GM21576 (cell line): ENCODE measurements around the gene CFAP46.
A peak's percentile ranks its signal among the peaks of the same experiment; 100 is the strongest.
"Not testable (repeated sequence)": the region's sequence is repeated elsewhere in the genome, so short reads cannot be mapped to it uniquely, and the experiment has no call there.

Experiments used
- ATAC-seq: cut with Tn5 transposase; IDR thresholded peaks from one replicate; pipeline ENCODE4 v1.9.1; 2021; ENCODE audit warnings: mild to moderate bottlenecking, moderate library complexity; ENCODE audit not compliant: unreplicated experiment

Gene CFAP46

DNA sequence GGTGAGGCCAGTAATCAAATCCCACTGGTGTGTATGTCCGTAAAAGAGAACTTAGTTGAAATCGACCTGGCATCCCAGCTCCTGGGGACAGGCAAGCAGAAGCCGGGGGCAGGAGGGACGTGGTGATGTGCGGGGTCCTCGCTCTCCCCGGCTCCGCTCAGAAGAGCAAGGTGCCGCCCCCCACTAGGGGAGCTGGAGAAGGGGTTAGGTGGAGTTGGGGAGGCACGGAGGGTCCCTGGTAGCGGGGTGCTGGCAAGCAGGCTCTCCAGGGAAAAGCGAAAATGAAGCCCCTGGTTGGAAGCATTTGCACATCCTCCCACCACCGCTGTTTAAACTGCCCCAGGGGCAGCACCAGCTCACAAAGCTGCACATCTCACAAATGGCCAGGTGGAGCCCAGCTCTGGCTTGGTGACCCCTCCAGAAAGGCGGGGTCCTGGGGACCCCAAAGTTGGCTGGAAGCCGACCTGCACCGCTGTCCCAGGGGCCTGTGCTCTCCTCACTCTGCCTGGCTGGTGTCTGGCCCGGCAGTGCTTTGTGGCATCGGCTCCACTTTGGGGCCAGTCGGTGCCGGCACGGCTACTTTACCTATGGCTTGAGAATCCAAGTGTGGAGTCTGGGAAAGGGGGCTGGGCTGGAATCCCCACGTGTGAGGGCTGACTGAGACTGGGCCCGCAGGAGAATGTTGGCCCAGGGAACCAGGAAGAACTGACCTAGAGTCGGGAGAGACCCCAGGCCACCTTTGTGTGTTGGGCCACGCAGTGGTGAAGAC lies 2.9 kb upstream of the CFAP46 start:
- ATAC-seq, result no peak

DNA sequence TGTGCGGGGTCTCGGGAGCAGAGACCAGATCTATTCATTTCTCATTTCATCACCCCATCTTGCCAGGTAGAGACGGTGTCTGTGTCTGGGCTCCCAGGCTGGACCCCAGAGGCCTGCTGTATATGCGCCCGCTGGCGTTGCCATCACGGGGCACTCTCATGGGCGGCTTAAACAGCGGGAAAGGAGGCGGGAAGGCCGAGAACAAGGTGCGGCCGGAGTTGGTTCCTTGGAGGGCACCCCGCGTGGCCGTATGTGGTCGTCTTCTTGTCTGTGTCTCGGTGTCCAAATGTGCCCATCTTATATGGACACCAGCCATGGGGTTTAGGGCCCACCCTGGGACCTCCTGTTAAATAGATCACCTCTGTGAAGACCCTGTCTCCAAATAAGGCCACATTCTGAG lies 2.1 kb upstream of the CFAP46 start:
- no peak for ATAC-seq

DNA sequence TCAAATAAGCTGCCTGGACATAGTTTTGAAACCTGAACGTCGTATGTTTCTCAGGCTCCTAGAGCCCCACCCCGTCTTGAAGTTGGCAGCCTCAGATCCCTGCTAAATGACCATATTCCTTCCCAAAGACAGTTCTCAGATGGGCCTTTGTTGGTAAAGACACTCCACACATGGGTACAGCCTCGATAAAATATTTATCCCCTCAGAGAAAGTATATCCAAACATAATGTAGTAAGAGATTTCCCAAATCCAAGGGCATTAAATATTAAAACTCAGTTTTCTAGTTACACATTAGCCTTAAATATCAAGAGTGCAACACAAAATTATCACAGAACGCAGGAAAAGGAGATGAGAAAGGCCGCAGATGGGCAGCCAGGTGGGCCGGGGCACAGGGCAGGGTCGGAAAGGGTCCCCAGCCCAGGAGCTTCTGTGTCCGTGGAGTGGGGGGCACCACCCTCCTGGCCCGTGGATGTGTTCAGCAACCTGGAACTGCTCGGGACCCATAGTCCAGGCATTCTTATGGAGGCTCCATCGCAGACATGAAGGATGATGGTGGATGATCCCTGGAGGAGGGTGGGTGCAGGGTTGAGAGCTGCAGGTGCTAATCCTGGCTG lies 1.5 kb upstream of the CFAP46 start:
- no peak for ATAC-seq

DNA sequence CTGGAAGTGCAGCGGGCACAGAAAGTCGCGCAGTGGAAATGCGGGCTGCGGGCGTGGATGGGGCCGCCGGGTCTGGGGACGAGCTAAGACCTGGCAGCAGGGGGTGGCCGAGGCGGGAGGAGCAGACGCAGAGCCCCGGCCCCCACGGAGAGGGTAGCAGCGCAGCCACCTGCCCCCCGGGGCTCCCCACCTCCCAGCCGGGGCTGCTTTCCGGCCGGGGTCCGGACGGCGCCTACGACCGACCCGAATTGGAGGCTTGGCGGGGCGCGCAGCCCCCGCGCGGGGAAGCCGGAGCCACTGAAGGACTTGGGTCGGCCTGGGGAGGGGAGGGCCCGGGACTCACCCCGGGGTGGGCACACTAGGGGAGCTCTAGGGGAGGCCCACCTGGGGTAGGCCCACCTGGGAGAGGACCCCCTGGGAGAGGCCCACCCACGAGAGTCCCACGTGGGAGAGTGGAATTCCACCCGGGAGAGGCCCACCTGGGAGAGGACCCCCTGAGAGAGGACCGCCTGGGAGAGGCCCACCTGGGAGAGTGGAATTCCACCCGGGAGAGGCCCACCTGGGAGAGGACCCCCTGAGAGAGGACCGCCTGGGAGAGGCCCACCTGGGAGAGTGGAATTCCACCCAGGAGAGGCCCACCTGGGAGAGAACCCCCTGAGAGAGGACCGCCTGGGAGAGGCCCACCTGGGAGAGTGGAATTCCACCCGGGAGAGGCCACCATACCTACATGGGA lies 854 bp upstream of the CFAP46 start:
- ATAC-seq, result no peak

DNA sequence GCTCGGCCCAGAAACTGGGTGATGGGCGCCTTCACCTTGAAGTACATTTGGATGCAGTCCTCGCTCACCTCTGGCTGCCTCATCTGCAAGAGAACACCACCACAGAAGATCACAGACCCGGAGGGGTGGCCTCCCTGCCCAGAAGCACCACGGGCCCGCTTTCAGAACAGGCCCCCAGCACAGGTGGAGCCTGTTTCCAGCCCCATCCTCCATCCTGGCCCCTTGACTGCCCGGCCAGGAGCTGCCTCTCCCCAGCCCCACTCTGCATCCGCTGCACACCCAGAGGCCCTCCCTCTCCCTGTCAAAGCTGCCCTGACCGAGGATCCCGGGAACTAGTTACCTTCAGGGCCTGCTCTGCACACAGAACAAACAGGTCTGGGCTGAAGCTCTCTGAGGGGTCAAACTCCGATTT lies 724 bp downstream of the CFAP46 start:
- no peak for ATAC-seq

DNA sequence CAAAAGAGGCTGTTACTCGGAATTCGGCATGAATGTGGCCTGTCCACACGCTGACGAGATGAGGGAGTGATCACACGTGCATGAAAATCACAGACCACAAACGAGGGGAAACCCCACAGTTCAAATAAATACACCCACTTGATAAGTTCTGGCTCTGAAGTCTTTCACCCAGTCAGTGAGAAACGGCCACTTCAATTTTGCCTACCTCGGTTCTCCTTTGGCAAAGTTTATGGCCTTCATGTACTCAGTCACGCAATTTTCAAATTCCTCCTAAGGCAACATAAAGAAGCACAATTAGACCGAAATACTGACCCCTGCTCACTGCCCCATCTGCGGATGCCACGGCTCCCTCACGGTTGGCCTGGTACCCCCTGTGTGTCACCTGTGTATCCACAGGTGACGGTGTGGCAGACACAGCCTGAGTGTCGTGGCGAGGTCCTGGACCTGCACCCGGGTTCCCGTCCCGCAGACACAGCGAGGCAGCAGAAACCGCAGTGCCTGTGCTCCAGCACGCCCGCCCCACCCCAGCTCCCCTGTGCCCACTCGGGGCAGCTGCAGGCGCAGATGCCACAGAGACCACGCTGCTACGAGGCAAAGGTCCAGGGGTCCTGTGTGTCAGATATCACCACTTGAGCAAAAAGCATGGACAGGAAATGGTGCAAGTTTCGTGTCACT lies 1.4 kb downstream of the CFAP46 start:
- ATAC-seq, result no peak

DNA sequence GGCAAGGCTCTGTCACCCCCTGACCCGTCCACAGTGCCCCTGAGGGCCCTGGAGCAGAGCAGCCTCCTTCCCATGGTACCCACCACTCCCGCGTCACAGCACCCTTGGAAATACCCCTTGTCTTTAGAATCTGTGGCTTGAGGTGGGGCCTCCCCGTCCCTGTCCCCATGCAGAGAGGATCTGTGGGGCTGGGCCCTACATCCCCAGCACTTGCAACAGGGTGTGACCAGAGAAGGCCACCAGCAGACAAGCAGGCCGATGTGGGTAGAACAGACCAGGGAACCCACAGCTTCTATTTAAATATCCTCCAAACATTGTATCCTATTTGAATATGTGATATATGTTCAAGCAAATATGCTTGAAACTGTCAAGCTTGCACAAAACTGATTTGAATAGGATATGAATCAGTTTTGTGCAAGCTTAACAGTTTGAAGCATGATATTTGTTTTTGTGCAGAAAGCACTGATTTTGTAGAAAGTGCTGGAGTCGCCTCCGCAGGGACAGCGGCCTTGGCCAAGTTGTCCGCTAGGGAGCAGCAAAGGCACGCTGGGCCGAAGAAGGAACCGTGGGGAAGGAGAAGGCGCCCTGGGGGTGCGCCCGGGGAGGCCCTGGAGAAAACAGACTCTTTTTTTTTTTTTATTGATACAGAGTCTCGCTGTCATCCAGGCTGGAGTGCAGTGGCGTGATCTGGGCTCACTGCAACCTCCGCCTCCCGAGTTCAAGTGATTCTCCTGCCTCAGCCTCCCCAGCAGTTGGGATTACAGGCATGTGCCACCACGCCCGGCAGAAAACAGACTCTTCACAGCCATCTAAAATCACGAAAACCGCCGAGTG lies 2.2 kb downstream of the CFAP46 start:
- ATAC-seq, result peak; percentile 56

DNA sequence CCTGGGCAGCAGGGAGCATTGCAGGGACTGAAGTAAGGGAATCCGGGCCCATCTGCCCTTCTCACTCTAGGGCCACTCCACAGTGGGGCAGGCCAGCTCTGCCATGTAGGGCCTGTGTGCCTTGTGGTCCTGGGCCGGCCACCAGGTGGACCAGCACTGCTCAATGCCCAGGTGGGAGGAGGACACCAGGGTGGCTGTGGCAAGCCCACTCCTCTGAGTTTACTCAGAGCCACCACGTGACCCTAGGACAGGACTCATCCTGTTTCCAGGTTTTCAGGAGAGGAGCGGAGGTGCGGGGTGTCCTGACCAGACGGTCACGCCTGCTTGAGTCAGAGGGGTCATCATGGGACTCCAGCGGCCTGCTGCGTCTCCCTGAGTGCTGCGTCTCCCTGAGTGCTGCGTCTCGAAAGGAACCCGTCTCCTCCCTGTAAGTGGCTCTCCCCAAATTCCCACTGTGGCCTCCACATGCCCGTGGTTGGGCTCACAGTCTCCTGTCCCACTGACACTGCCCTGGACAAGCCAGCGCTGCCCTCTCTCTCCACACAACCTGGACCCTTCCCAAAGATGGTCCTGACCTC lies 2.9 kb downstream of the CFAP46 start:
- ATAC-seq, result no peak

DNA sequence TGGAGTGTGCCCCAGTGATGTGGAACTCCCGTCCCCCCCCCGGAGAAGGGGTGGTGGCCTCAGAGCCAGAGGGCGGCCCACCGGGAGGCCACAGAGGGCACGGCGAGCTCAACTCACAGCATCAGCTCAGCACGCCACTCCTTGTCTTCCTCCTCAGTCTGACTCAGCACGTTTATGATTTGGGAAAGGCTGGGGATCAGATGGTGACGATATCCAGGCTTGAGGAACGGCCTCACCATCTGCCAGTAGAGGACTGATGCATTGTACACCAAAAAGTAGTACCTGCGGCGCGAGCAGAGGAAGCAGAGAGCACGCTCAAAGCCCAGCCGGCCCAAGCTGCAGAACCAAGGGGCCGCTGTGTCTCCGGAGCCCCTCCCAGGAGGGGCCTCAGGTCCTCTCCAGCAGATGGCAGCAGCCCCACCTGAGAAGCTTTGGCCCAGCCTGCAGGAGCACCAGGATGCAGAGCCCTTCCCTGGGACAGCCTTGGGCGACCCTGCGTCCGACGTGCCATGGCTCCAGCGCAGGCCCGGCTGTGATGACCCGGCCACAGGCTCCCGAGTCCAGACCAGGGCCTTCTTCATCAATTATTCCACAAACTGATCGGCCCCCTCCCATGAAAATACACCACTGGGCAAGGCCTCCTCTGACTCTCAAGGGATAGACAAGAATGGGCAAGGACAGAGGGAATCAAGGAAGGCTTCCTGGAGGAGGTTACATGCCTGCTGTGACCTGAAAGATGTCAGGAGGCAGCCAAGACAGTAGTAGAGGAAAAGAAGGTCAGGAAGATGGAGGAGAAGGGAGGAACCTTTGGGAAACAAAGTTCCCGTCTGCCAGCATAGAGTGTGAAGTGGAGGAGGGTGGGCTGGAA lies 3.7 kb downstream of the CFAP46 start:
- ATAC-seq, result no peak

DNA sequence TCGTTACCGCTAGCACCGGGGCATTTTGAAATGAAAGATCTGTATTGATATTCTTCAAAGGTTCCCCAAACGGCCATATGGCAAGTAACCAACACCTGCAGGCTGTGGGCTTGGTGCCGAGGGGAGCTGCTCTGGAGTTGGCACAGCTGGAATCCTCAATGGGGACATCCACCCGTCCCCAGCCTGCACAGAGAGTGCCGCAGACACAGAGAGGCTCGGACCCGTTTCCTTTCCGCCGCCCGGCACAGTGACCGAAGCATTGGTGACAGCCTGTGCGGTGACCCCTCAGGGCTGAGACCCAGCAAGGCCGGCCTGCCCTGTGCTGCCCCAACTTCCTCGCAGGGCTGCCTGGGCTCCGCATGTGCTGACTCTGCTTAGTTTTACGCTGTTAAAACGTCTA lies 4.5 kb downstream of the CFAP46 start:
- ATAC-seq, result no peak

DNA sequence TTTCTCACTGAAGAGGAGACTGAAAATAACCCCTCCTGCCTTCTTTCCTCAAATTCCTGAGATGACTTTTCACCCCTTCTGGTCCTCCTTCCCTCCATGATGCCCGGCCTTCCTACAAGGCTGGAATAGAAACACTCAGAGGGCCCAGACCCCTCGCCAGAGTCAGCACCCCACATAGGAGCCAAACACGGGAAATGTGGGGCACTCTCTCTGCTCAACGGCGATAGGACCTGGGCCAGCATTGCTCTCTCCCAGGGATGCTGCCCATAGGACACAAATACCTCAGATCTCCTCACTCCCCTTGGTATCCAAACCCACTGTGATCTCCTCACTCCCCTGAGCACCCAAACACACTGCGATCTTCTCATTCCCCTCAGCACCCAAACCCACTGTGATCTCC lies 7.4 kb downstream of the CFAP46 start:
- no peak for ATAC-seq

DNA sequence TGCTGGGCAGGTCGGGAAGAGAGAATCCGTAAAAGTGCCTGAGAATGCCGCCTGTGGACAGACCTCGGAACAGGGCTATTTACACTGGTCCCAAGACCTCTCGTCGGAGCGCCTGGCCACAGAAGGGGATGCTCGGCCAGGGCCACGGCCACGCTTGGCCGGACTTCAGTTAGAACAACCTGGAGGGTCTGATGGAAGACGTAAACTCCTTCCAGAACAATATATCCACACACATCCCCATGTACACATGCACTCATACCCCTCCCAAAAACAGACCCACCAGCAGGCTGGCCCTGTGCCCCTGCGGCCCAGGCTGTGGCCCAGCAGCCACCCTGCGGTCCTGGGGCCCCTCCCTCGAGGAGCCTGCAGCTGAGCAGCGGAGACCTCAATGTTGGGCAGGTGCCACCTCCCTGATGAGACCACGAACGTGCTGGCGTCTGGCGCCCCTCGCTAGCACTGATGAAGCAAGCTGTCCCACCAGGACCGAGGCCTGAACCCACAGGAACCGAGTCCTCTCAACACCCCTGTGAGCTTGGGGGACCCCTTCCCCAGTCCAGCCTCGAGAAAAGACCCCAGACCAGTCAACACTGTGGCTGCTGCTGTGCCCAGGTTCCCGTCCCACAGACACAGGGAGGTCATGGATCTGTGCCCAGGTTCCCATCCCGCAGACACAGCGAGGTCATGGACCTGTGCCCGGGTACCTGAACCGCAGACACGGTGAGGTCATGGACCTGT lies 8.9 kb downstream of the CFAP46 start:
- no peak for ATAC-seq

DNA sequence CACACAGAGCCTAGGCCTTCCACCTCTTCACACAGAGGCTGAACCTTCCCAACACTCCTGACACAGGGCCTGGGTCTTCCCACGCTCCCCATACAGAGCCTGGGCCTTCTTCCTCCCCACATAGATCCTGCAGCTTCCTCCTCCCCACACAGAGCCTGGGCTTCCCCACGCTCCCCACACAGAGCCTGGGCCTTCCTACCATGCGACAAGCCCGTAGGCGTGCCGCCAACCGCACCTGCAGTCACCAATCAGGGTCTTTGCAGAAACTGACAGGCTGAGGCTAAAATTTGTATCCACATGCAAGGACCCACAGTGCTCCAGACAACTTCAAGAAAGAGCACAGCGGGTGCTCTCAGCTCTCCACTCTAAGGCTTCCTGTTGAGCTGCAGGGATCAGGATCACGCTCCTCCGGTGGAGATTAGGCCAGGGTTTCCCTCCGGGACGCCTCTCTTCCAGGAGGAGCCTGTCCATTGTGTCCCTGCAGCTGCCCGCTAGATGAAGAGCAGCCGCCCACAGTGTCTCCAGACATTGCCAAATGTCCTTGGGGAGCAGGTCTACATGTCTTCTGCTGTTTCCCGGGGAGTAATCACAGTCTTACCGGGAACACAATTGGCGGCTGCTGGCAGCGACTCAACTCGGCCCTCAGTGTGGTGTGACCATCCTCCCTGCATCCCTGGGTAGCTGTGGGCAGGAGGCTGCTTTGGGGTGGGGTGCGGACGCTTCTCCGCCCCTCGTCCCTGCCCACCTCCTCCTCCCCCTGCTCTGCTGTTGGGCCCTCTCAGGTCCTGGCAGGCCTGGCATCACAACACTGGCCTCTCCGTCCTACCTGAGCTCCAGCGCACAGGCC lies 9.7 kb downstream of the CFAP46 start:
- ATAC-seq, result no peak

DNA sequence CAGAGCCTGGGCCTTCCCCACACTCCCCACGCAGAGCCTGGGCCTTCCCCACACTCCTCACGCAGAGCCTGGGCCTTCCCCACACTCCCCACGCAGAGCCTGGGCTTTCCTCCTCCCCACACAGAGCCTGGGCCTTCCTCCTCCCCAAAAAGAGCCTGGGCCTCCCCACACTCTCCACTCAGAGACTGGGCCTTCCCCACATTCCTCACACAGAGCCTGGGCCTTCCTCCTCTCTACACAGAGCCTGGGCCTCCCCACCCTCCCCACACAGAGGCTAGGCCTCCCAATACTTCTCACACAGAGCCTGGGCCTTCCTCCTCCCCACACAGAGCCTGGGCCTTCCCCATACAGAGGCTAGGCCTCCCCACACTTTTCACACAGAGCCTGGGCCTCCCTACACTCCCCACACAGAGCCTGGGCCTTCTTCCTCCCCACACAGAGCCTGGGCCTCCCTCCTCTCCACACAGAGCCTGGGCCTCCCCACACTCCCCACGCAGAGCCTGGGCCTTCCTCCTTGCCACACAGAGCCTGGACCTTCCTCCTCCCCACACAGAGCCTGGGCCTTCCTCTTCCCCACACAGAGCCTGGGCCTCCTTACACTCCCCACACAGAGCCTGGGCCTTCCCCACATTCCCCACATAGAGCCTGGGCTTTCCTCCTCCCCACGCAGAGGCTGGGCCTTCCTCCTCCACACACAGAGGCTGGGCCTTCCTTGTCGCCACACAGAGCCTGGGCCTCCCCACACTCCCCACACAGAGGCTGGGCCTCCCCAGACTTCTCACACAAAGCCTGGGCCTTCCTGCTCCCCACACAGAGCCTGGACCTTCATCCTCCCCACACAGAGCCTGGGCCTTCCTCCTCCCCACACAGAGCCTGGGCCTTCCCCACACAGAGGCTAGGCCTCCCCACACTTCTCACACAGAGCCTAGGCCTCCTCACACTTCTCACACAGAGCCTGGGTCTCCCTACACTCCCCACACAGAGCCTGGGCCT lies 10.8 kb downstream of the CFAP46 start:
- ATAC-seq, result not testable (repeated sequence)

DNA sequence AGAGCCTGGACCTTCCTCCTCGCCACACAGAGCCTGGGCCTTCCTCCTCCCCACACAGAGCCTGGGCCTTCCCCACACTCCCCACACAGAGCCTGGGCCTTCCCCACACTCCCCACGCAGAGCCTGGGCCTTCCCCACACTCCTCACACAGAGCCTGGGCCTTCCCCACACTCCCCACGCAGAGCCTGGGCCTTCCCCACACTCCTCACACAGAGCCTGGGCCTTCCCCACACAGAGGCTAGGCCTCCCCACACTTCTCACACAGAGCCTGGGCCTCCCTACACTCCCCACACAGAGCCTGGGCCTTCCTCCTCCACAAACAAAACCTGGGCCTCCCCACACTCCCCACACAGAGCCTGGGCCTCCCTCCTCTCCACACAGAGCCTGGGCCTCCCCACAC lies 11.7 kb downstream of the CFAP46 start:
- not testable (repeated sequence) for ATAC-seq

DNA sequence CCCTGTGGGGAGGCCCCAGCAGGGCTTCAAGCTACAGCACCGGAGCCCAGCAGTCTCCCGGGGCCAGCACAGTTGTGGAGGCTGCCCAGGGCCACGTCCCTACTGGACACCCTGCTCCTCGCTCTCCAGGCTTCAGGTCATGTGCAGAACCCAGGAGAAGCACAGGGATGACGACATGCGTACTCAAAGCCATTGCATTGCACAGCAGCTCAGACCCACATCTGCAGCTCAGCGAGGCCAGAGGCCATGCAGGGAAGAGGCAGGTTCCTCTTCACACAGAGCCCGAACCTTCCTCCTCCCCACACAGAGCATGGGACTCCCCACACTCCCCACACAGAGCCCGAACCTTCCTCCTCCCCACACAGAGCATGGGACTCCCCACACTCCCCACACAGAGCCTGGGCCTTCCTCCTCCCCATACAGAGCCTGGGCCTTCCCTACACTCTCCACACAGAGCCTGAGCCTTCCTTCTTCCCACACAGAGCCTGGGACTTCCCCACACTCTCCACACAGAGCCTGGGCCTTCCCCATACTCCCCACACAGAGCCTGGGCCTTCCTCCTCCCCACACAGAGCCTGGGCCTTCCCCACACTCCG lies 12.3 kb downstream of the CFAP46 start:
- no peak for ATAC-seq
